Measurements from ENCODE around the gene CBX1. TPM values are rescaled to one million over a fixed set of nuclear protein-coding genes. Genes with fewer than 3 reads are reported as not detected.

CBX1 gene
- total and polyA plus RNA-seq, 2 experiments from 2014 or later = 127 to 223 TPM

DNA sequence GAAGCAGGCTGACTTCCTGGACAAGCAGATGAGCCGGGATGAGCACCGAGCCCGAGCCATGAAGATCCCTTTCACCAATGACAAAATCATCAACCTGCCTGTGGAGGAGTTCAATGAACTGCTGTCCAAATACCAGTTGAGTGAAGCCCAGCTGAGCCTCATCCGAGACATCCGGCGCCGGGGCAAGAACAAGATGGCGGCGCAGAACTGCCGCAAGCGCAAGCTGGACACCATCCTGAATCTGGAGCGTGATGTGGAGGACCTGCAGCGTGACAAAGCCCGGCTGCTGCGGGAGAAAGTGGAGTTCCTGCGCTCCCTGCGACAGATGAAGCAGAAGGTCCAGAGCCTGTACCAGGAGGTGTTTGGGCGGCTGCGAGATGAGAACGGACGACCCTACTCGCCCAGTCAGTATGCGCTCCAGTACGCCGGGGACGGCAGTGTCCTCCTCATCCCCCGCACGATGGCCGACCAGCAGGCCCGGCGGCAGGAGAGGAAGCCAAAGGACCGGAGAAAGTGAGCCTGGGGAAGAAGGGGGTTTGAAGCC lies 42.1 kb downstream of the CBX1 start:
- no peak overlapping the region for H3K4me2 ChIP-seq
- peak overlapping the region; percentile 76 for H3K27ac ChIP-seq (ENCODE audit: low read depth)
- no peak overlapping the region for H2AFZ ChIP-seq

More for the DNA sequence above, 42.1 kb downstream of the CBX1 start:
- peaks cover 88% of the 10 kb centered on the region for H3K36me3 Mint-ChIP-seq (ENCODE audit: low read depth)
- peaks cover 32% of the 10 kb centered on the region for H3K27me3 Mint-ChIP-seq (ENCODE audit: insufficient read depth, low read depth, poor library complexity)
- H3K9me3 Mint-ChIP-seq = no peaks in the 10 kb centered on the region
- Histone ChIP-seq H3K27me3 (ENCODE audit: insufficient read depth) (no peaks in the 10 kb centered on the region), H3K4me3 (no peak overlapping the region), H3K4me1 (ENCODE audit: insufficient read depth) (peaks cover 19% of the 10 kb centered on the region), H3F3A (replicated peaks; ENCODE audit: low read depth) (peaks cover 47% of the 10 kb centered on the region), H4K20me1 (replicated peaks; ENCODE audit: insufficient read depth) (peaks cover 30% of the 10 kb centered on the region), H3K36me3 (ENCODE audit: insufficient read depth) (peaks cover 62% of the 10 kb centered on the region), H3K9me2 (ENCODE audit: insufficient read depth) (no peaks in the 10 kb centered on the region), H3K79me2 (replicated peaks; ENCODE audit: insufficient read depth) (peaks cover 51% of the 10 kb centered on the region)
- TF ChIP-seq STAT1 (IDR thresholded peaks at IDR 0.05; ENCODE audit: unreplicated experiment) (no peak), CREB1 (CRISPR knock-in tag; IDR thresholded peaks at IDR 0.05; ENCODE audit: low read depth) (no peak), EZH2phosphoT487 (IDR thresholded peaks at IDR 0.05; ENCODE audit: unreplicated experiment) (no peak), POLR2AphosphoS5 (IDR thresholded peaks at IDR 0.05; ENCODE audit: low read depth) (no peak; the same call in 1 of the 2 replicates), NANOG (IDR thresholded peaks at IDR 0.05; ENCODE audit: borderline replicate concordance) (no peak), ZNF462 (CRISPR knock-in tag; IDR thresholded peaks at IDR 0.05) (no peak), REST (IDR thresholded peaks at IDR 0.05; ENCODE audit: unreplicated experiment) (no peak)
- TF ChIP-seq, protein P1, sequence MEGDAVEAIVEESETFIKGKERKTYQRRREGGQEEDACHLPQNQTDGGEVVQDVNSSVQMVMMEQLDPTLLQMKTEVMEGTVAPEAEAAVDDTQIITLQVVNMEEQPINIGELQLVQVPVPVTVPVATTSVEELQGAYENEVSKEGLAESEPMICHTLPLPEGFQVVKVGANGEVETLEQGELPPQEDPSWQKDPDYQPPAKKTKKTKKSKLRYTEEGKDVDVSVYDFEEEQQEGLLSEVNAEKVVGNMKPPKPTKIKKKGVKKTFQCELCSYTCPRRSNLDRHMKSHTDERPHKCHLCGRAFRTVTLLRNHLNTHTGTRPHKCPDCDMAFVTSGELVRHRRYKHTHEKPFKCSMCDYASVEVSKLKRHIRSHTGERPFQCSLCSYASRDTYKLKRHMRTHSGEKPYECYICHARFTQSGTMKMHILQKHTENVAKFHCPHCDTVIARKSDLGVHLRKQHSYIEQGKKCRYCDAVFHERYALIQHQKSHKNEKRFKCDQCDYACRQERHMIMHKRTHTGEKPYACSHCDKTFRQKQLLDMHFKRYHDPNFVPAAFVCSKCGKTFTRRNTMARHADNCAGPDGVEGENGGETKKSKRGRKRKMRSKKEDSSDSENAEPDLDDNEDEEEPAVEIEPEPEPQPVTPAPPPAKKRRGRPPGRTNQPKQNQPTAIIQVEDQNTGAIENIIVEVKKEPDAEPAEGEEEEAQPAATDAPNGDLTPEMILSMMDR (conservative IDR thresholded peaks at IDR 0.05; ENCODE audit: low read depth in 2 of 2) = no peak
- peak overlapping the region; percentile 39; the same call in 1 of the 3 replicates for H3K4me3 Mint-ChIP-seq
- ATAC-seq = no peak
- H3K4me1 Mint-ChIP-seq = peaks cover 53% of the 10 kb centered on the region
- DNase-seq (ENCODE audit: low spot score) = no peak
- peak overlapping the region; percentile 100 for H3K27ac Mint-ChIP-seq

Measured in GM23338 (cell line).